ENCODE measurements around the gene OTOS.
A peak's percentile ranks its signal among the peaks of the same experiment; 100 is the strongest.

OTOS gene

DNA sequence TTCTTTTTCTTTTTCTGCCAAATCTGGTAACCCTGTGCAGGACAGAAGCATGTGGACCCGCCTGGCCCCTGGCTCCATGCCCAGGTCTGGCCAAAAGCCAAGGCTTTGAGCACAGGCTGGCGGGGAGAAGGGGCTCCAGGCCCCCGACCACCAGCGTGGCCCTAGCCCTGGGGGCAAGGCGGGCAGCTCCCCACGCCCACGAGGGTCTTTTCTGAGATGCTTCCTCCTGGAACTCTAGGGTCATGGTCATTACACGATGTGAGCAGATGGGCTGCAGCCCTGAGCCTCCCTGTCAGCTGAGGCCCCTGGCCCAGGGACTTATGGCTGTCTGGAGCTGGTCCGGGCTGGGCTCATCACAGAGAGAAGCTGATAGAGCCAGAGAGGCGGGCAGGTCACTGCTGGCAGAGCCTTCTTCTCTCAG lies 5.7 kb upstream of the OTOS start:
- no peak overlapping the region for H3K27ac ChIP-seq
- TF ChIP-seq ZFX (IDR thresholded peaks at IDR 0.05; ENCODE audit: borderline replicate concordance): no peak
- TF ChIP-seq, protein P1, sequence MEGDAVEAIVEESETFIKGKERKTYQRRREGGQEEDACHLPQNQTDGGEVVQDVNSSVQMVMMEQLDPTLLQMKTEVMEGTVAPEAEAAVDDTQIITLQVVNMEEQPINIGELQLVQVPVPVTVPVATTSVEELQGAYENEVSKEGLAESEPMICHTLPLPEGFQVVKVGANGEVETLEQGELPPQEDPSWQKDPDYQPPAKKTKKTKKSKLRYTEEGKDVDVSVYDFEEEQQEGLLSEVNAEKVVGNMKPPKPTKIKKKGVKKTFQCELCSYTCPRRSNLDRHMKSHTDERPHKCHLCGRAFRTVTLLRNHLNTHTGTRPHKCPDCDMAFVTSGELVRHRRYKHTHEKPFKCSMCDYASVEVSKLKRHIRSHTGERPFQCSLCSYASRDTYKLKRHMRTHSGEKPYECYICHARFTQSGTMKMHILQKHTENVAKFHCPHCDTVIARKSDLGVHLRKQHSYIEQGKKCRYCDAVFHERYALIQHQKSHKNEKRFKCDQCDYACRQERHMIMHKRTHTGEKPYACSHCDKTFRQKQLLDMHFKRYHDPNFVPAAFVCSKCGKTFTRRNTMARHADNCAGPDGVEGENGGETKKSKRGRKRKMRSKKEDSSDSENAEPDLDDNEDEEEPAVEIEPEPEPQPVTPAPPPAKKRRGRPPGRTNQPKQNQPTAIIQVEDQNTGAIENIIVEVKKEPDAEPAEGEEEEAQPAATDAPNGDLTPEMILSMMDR (IDR thresholded peaks at IDR 0.05): no peak

DNA sequence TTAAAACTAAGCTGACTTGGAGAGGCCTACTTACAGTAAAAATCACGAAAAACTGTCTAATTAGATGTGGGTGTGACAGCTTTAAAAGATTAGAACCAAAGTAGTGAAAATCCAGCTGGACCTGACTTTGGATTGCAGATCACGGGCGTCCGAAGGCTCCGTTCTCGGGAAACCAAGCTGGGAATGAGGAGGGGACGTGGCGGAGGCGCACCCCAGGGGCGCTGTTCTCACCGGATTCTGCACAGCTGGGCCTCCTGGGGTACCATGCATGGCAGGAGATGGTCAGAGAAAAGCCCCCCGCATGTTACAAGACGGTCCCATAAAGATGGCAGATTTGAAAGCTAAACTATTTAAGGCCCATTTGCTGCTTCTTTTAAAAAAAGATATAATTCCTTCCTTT lies 5.0 kb upstream of the OTOS start:
- no peak overlapping the region for H3K27ac ChIP-seq
- no peak for TF ChIP-seq ZFX (IDR thresholded peaks at IDR 0.05; ENCODE audit: borderline replicate concordance)
- TF ChIP-seq, protein P1 (IDR thresholded peaks at IDR 0.05): no peak

DNA sequence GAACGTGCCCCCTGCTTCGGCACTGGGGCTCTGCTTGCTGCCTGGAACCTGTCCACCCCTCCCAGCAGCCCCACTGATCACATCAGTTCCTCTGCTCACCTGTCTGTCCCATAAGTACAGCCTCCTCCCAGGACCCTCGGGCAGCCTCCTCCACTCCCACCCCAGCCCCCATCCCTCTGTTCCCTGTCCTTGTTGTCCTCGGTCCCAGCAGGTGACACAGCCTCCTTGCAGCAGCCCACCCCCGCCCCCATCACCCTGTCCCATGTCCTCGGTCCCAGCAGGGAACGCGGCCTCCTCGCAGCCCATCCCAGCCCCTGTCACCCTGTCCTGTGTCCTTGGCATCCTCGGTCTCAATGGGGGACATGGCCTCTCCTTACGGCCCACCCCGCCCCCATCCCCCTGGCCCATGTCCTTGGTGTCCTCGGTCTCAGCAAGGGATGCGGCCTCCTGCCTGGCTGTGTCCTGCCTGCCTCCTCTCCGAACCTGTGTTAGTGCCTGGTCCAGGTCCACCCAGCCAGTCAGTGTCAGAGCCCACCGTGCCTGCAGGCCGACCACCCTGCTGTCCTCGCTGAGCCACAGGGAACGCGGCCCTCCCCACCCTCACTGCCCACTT lies 4.3 kb upstream of the OTOS start:
- no peak for TF ChIP-seq ZFX (IDR thresholded peaks at IDR 0.05; ENCODE audit: borderline replicate concordance)
- TF ChIP-seq, protein P1 (IDR thresholded peaks at IDR 0.05): no peak
- H3K27ac ChIP-seq: no peak overlapping the region

DNA sequence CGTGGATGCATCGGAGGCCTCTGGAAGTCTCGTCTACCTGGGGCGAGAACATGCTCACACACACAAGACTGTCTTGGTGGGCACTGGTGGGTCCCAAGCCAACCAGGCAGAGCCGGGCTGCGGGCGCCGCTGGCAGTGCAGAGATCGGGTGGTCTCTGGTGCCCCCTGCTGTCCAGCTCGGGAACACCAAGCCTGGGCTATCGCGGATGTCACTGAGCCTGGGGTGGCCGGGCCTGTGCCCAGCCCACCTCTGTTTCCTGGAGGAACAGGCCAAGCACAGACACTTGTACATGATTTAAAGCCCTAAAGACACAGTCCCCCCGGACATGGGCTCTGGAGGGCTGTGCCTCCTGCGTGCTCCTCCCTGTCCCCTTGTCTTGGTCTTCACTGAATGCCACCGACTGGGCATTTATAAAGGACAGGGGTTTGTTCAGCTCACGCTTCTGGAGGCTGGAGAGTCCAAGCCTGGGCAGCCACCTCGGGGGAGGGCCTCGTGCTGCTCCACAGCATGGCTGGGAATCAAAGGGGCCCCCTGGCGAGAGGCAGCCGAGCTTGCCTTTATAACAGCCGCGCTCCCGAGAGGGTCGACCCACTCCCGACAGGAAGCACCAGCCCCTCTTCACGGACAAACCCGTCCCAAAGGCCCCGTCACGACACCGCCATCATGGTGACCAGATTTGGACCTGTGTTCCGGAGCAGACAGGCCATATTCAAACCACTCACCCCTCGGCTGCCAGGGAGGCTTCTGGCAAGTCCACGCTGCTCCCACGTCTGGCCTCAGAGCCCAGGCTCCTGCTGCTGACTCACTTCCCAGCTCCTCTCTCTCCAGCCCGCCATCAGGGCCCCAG lies 3.6 kb upstream of the OTOS start:
- no peak for TF ChIP-seq ZFX (IDR thresholded peaks at IDR 0.05; ENCODE audit: borderline replicate concordance)
- TF ChIP-seq, protein P1 (IDR thresholded peaks at IDR 0.05): peak; percentile 90

DNA sequence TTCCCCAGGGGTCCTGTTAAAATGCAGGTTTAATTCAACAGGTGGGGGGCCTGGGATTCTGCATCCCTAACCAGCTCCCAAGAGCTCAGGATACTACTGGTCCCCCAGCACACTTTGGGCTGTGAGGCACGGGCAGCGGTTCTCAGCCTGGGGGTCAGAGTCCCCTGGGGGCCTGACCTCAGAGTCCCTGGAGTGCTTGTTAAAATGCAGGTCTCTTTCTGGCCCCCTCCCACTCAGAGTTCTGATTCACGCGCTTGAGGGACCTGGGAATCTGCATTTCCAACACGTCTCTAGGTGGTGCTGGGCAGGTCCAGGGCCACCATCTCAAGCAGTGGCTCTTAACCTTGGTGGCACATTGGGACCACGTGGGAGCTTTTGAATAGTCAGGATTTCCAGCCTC lies 2.8 kb upstream of the OTOS start:
- no peak overlapping the region for H3K27ac ChIP-seq
- no peak for TF ChIP-seq ZFX (IDR thresholded peaks at IDR 0.05; ENCODE audit: borderline replicate concordance)
- TF ChIP-seq, protein P1 (IDR thresholded peaks at IDR 0.05): no peak

More for the DNA sequence above, 3.6 kb upstream of the OTOS start:
- no peak overlapping the region for H3K27ac ChIP-seq

DNA sequence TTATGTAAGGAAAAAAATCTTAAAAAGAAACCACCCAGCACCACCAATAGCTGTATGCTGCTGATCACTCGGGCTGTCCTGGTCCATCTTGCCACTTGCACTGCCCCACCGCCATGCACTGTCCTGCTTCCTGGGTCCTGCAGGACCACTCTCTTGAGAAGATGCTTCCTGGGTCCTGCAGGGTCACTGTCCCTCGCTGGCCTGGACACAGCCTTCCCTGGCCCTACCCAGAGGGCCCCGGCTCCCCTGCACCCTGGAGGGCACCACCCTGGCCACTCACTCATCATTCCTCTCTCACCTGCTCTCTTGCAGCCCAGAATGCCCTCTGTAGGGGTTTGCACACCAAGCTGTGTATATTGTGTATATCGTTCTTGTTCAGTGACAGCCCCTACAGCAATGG lies 2.4 kb upstream of the OTOS start:
- TF ChIP-seq ZFX (IDR thresholded peaks at IDR 0.05; ENCODE audit: borderline replicate concordance): no peak
- TF ChIP-seq, protein P1 (IDR thresholded peaks at IDR 0.05): no peak
- no peak overlapping the region for H3K27ac ChIP-seq

DNA sequence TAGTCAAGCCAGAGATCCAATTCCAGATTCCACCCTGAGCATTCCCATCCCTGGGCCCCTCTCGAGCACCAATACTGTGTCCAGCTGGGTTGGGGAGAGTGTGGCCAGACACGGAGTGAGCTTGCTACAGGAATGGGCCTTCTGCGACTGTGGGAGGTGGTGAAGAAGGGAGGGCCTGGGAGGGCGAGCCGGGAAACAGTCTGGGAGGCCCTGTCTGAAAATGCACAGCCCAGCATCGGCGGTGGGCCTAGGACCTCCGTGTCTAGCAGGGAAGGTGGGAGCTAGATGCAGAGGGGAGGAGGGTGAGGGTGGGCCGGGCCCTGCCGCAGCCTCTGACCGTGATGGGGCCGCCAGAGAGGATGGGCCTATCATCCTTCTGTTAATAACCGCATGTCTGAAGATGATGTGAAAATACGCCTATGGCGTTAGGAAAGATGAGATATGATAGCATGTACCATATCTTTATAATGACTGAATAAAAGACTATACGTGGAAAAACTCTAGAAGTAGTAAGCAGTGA lies 1.9 kb upstream of the OTOS start:
- no peak overlapping the region for H3K27ac ChIP-seq
- TF ChIP-seq, protein P1 (IDR thresholded peaks at IDR 0.05): no peak
- TF ChIP-seq ZFX (IDR thresholded peaks at IDR 0.05; ENCODE audit: borderline replicate concordance): no peak

Data from 22Rv1 (cell line).